Measurements from ENCODE around the gene CELSR2.
"Not testable (repeated sequence)": the region's sequence is repeated elsewhere in the genome, so short reads cannot be mapped to it uniquely, and the experiment has no call there.

CELSR2 gene

GRCh38 chr1:109282497-109282951 is 33.2 kb downstream of the CELSR2 start:
- DNase-seq, result no peak

- DNase-seq, result peak; percentile 89
Measured at GRCh38 chr1:109282952-109283747, 33.8 kb downstream of the CELSR2 start, which contains the start of gene PSRC1. PSRC1 (minus strand) TSS chr1:109283145.

- no peak for DNase-seq
Measured at GRCh38 chr1:109283748-109284600, 34.6 kb downstream of the CELSR2 start.

GRCh38 chr1:109286762-109287161 is 37.4 kb downstream of the CELSR2 start:
- not testable (repeated sequence) for DNase-seq

GRCh38 chr1:109290137-109290536 is 40.8 kb downstream of the CELSR2 start:
- no peak for DNase-seq

GRCh38 chr1:109290998-109291397 is 41.7 kb downstream of the CELSR2 start:
- DNase-seq, result peak; percentile 22

GRCh38 chr1:109292364-109292763 is 43.0 kb downstream of the CELSR2 start:
- DNase-seq, result no peak

- no peak for DNase-seq
Measured at GRCh38 chr1:109293026-109293425, 43.7 kb downstream of the CELSR2 start.

GRCh38 chr1:109294481-109294880 is 45.1 kb downstream of the CELSR2 start:
- DNase-seq, result no peak

GRCh38 chr1:109295712-109296415 is 46.5 kb downstream of the CELSR2 start:
- DNase-seq, result no peak

- no peak for DNase-seq
Measured at GRCh38 chr1:109296782-109297181, 47.4 kb downstream of the CELSR2 start.

- no peak for DNase-seq
Measured at GRCh38 chr1:109298666-109299557, 49.6 kb downstream of the CELSR2 start.

- DNase-seq, result no peak
Measured at GRCh38 chr1:109299558-109300343, 50.4 kb downstream of the CELSR2 start.

GRCh38 chr1:109300650-109301151 is 51.4 kb downstream of the CELSR2 start:
- DNase-seq, result no peak

GRCh38 chr1:109301874-109302273 is 52.5 kb downstream of the CELSR2 start:
- no peak for DNase-seq

GRCh38 chr1:109304226-109304920 is 55.0 kb downstream of the CELSR2 start:
- no peak for DNase-seq

- DNase-seq, result not testable (repeated sequence)
Measured at GRCh38 chr1:109305991-109306390, 56.7 kb downstream of the CELSR2 start.

- no peak for DNase-seq
Measured at GRCh38 chr1:109306832-109307273, 57.5 kb downstream of the CELSR2 start, which contains the start of gene MYBPHL. MYBPHL (minus strand) TSS chr1:109307011; CDS start chr1:109306991, 20 bp downstream.

- peak; percentile 32 for DNase-seq
Measured at GRCh38 chr1:109307274-109308021, 58.1 kb downstream of the CELSR2 start.

Data from DMS79 (cell line).